Dendritic cell treated with granulocyte-macrophage colony-stimulating factor and Interleukin-4, amounts not matched to agents 40 ng/mL and 50 ng/mL, for 4 days (primary cell): ENCODE results near the gene RBM20.
"Not testable (repeated sequence)": the region's sequence is repeated elsewhere in the genome, so short reads cannot be mapped to it uniquely, and the experiment has no call there.

ENCODE experiments used
- H3K27ac Mint-ChIP-seq: one replicate; pipeline ENCODE4 v1.8.0; 2022; ENCODE audit warnings: mild to moderate bottlenecking, mixed read lengths
- H3K27me3 Mint-ChIP-seq: one replicate; pipeline ENCODE4 v1.8.0; 2022; ENCODE audit warnings: mild to moderate bottlenecking, mixed read lengths
- H3K36me3 Mint-ChIP-seq: one replicate; pipeline ENCODE4 v1.8.0; 2022; ENCODE audit warnings: low read depth, mixed read lengths
- H3K4me1 Mint-ChIP-seq: one replicate; pipeline ENCODE4 v1.8.0; 2022; ENCODE audit warnings: low read depth, mixed read lengths
- H3K4me3 Mint-ChIP-seq: one replicate; pipeline ENCODE4 v1.8.0; 2022; ENCODE audit warnings: mild to moderate bottlenecking, moderate library complexity, mixed read lengths
- H3K9me3 Mint-ChIP-seq: one replicate; pipeline ENCODE4 v1.8.0; 2022; ENCODE audit warnings: mixed read lengths
- intact Hi-C: fragments of 100-400 bp; cut with micrococcal nuclease; formaldehyde crosslinking; loops from one replicate; pipeline ENCODE4 v1.15.0; 2022

Gene RBM20

DNA sequence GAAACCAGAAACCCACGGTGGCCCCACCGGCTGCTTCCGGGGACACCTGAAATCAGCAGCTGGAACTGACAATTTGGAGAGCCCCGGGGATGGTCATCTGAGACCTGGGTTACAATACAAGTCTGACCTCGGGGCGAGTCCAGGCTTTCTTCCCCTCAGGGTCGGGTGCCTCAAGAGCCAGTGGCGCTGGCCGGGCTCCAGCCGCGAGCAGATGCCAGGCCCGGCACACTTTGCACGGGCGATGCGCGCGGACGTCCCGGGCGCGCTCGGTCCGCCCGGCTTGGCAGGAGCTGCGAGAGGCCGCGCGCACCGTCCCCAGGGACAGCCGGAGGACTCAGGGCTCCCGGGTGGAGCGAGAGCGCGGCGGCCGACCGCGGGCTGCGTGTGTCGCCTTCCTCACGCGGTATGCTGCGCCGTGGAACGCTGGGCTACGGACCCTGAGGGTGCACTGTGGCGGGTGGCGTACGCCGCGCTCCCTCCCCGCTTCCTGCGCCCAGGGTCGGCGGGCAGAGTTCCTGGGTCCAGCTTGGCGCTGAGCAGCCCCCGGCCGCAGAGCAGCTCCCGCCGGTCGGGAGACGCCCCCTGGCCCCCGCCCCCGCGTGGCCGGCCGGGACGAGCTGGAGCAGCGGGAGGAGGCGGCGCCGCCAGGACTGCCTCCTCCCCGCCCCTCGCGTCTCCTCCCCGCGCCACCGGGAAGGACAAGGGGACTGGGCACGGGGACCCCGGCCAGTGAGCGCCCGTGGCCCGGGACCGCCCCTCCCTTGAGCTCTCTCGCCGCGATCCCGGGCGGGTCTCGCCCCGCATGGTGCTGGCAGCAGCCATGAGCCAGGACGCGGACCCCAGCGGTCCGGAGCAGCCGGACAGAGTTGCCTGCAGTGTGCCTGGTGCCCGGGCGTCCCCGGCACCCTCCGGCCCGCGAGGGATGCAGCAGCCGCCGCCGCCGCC is at the start of gene RBM20:
RBM20 (plus strand) TSS at position 684 of the 945 bp plus-strand sequence; CDS start at position 803, 119 bp downstream.
- Mint-ChIP-seq H3K4me3 (peak within 1 kb of the TSS; percentile 49), H3K9me3 (no peaks in the 10 kb centered on the region), H3K27me3 (peaks cover 77% of the 10 kb centered on the region), H3K36me3 (no peaks in the 10 kb centered on the region), H3K27ac (no peak within 1 kb of the TSS), H3K4me1 (peaks cover 15% of the 10 kb centered on the region)
- intact Hi-C loops, result no loop called here

DNA sequence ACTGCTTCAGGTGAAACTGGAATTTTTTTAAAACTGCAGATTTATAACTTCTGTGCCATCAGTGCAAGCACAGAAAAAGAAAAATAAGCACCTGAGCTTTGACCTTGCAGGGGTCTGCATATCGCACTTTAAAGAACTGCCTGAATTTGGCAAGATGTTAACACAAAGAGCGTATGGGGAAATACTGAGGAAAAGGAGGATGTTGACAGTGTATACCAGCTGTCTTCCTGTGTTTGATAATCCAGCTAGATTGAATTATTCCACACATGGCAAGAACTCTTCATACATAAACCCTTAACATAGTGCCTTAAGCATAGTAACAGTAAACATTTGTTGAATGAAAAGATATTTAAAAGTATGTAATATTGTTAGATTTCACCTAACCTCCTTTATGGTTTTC is 46.7 kb upstream of the RBM20 start:
- no peaks in the 10 kb centered on the region for H3K9me3 Mint-ChIP-seq
- H3K4me3 Mint-ChIP-seq, result no peak overlapping the region
- peaks cover 87% of the 10 kb centered on the region for H3K36me3 Mint-ChIP-seq
- intact Hi-C loops, result no loop called here
- no peaks in the 10 kb centered on the region for H3K27me3 Mint-ChIP-seq
- no peaks in the 10 kb centered on the region for H3K4me1 Mint-ChIP-seq
- no peak overlapping the region for H3K27ac Mint-ChIP-seq

DNA sequence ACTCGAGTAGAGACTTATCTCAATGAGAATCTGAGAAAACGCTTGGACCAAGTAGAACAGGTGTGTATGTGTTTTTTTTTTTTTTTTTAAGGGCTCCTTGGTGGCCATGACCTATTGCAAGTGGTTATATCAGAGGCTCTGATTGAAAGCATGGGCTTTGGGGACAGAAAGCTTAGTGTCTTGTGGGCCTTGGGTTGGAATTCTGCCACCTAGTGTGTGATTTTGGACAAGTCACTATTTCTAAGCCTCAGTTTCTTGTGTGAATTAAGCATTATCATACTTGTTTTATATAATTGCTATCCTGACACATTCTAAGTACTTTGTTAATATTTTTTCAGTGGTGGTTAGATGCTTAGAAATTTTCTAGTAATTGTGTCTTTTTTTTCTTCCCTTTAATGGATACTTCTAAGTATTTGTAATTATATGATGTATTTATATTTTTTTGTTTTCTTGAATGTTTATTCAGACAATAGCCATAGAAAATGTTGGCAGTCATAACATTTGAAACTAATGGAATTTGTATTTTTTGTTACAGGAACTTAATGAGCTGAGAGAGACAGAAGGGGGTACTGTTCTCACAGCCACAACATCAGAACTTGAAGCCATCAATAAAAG is 43.5 kb upstream of the RBM20 start:
- Mint-ChIP-seq H3K9me3 (no peaks in the 10 kb centered on the region), H3K4me3 (no peak overlapping the region), H3K27ac (no peak overlapping the region), H3K4me1 (no peaks in the 10 kb centered on the region), H3K27me3 (no peaks in the 10 kb centered on the region), H3K36me3 (peaks cover 84% of the 10 kb centered on the region)
- intact Hi-C loops, result loop anchor here (1.0 to 10.0 kb wide), 2 partner anchors 289 to 294 kb away; no protein-coding TSS in a partner anchor

DNA sequence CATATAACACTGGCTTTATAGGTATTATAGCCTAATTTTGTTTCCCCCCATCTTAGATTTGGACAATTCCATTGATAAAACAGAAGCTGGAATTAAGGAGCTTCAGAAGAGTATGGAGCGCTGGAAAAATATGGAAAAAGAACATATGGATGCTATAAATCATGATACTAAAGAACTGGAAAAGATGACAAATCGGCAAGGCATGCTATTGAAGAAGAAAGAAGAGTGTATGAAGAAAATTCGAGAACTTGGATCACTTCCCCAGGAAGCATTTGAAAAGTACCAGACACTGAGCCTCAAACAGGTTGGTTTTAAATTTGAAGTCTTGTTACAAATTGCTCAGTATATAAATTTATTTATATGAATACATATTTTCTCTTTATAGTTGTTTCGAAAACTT is 42.6 kb upstream of the RBM20 start:
- H3K36me3 Mint-ChIP-seq, result peaks cover 83% of the 10 kb centered on the region
- no peak overlapping the region for H3K27ac Mint-ChIP-seq
- no peak overlapping the region for H3K4me3 Mint-ChIP-seq
- no peaks in the 10 kb centered on the region for H3K9me3 Mint-ChIP-seq
- H3K4me1 Mint-ChIP-seq, result no peaks in the 10 kb centered on the region
- intact Hi-C loops, result loop anchor here (10.0 kb wide), 1 partner anchor 293 kb away; no protein-coding TSS in a partner anchor
- no peaks in the 10 kb centered on the region for H3K27me3 Mint-ChIP-seq

DNA sequence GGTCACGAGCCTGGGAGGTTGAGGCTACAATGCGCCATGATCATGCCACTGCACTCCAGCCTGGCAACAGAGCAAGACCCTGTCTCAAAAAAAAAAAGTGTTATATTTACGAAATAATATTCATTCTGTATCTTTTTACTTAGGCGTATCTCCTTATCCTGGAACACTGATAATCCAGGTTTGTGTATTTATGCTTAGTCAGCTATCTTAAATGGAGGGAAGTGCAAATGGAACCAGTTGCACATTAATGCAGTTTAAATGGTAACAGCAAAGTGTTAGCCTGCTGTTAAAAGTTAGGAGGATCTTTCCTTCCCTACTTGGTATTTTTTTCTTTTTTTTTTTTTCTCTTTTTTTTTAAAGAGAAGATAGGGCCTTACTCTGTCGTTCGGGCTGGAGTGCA is 36.0 kb upstream of the RBM20 start:
- Mint-ChIP-seq H3K4me1 (peaks cover 7% of the 10 kb centered on the region), H3K27ac (no peak overlapping the region), H3K36me3 (peaks cover 32% of the 10 kb centered on the region), H3K4me3 (no peak overlapping the region), H3K27me3 (no peaks in the 10 kb centered on the region), H3K9me3 (no peaks in the 10 kb centered on the region)
- intact Hi-C loops, result loop anchor here (10.0 kb wide), 1 partner anchor 287 kb away; no protein-coding TSS in a partner anchor

DNA sequence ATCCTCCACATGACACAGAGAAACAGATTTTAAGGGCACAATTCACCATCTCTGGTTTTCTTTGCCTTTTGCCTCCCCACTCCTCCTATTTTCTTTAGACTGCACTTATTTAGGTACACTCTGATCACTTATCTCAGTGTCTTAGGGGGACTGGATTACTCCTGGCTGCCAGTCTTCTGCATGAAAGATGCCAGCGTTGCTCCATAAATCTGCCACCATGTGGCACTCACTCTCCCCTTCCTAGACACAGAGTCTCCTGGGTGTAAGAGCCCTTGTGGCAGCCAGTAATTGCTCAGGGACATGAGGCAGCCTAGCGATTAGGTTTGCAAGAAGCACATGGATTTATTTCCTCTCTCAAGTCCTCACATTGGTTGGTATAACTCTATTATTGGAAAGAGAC is 34.5 kb upstream of the RBM20 start:
- intact Hi-C loops, result loop anchor here (1.0 to 10.0 kb wide), 4 partner anchors 72 to 989 kb away; no protein-coding TSS in a partner anchor
- Mint-ChIP-seq H3K36me3 (peaks cover 23% of the 10 kb centered on the region), H3K4me1 (peaks cover 7% of the 10 kb centered on the region), H3K4me3 (no peak overlapping the region), H3K27ac (no peak overlapping the region), H3K27me3 (no peaks in the 10 kb centered on the region), H3K9me3 (no peaks in the 10 kb centered on the region)

DNA sequence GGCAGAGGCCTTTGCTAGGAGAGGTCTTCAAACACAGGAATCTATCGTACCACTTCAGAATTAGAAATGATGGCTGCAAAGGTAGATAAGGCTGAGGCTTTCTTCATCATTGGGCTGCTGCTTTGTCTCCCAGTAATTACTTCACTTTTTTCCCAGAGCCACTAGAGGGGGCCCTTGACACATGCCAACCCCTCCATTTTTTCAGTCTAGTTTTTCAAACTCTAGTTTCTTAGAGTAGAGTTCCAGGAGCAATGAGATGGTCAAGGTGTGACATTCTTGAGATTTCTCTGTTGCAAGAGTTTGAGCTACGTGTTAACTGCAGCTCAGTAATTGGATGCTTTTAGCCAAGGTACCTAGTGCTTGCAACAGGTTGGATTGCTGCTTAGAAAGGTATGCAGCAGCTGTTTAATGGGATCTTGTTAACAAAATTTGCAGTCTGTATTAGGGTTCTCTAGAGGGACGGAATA is 33.8 kb upstream of the RBM20 start:
- Mint-ChIP-seq H3K27ac (no peak overlapping the region), H3K36me3 (peaks cover 16% of the 10 kb centered on the region)
- intact Hi-C loops, result loop anchor here (1.0 to 5.0 kb wide), 3 partner anchors 71 to 988 kb away; no protein-coding TSS in a partner anchor

DNA sequence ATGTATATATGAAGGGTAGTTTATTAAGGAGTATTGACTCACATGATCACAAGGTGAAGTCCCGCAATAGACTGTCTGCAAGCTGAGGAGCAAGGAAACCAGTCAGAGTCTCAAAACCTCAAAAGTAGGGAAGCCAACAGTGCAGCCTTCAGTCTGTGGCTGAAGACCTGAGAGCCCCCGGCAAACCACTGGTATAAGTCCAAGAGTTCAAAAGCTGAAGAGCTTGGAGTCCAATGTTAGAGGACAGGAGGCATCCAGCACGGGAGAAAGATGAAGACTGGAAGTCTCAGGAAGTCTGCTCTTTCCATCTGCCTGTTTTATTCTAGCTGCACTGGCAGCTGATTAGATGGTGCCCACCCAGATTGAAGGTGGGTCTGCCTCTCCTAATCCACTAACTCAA is 33.4 kb upstream of the RBM20 start:
- H3K4me3 Mint-ChIP-seq, H3K4me1 Mint-ChIP-seq, H3K27me3 Mint-ChIP-seq, H3K9me3 Mint-ChIP-seq, H3K27ac Mint-ChIP-seq: not testable (repeated sequence)
- intact Hi-C loops, result loop anchor here (1.0 to 5.0 kb wide), 3 partner anchors 71 to 988 kb away; no protein-coding TSS in a partner anchor
- peaks cover 14% of the 10 kb centered on the region for H3K36me3 Mint-ChIP-seq

More for the DNA sequence above, 33.8 kb upstream of the RBM20 start:
- Mint-ChIP-seq H3K27me3 (no peaks in the 10 kb centered on the region), H3K4me3 (no peak overlapping the region), H3K4me1 (peaks cover 7% of the 10 kb centered on the region), H3K9me3 (no peaks in the 10 kb centered on the region)

DNA sequence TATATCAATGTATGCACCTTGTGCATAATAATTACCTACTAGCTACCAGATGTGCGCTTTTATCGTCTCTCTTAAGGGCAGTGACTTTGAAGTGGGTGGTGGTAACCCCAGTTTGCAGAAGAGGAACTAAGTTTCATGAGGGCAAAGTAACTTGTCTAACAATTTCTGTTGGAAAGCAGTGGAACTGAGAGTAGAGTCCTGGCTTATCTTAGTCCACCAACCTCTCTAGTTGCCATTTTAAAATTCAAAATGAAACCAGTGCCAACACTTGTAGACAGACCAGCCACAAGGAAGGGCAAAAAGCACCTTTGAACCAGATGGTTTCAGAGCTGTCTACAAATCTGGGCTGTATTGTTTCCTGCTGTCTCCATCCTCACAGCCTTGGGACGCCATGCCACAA is 32.0 kb upstream of the RBM20 start:
- Mint-ChIP-seq H3K27me3 (no peaks in the 10 kb centered on the region), H3K36me3 (peaks cover 1% of the 10 kb centered on the region), H3K9me3 (no peaks in the 10 kb centered on the region), H3K27ac (no peak overlapping the region), H3K4me3 (no peak overlapping the region), H3K4me1 (peaks cover 7% of the 10 kb centered on the region)
- intact Hi-C loops, result loop anchor here (5.0 kb wide), 1 partner anchor 595 kb away; no protein-coding TSS in a partner anchor

DNA sequence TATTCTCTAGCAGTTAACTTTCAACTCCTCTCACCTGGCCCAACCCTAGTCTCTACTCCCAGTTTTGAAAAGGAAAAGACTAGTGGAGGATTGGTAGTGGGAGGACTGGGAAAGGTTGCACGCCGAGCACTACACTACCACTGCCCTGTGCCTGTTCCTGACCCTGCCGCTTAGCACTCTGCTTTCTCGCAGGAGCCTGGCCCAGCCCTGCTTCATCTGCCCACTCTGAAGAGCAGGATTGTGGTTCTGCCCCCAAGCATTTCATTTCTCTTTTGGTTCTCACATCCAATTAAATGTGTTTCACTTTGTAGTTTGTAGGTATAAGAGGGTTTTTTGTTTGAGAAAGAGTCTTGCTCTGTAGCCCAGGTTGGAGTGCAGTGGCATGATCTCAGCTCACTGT is 31.5 kb upstream of the RBM20 start:
- Mint-ChIP-seq H3K27me3 (no peaks in the 10 kb centered on the region), H3K36me3 (no peaks in the 10 kb centered on the region), H3K4me1 (peaks cover 7% of the 10 kb centered on the region), H3K9me3 (no peaks in the 10 kb centered on the region), H3K27ac (no peak overlapping the region), H3K4me3 (no peak overlapping the region)
- intact Hi-C loops, result loop anchor here (5.0 kb wide), 1 partner anchor 595 kb away; no protein-coding TSS in a partner anchor

DNA sequence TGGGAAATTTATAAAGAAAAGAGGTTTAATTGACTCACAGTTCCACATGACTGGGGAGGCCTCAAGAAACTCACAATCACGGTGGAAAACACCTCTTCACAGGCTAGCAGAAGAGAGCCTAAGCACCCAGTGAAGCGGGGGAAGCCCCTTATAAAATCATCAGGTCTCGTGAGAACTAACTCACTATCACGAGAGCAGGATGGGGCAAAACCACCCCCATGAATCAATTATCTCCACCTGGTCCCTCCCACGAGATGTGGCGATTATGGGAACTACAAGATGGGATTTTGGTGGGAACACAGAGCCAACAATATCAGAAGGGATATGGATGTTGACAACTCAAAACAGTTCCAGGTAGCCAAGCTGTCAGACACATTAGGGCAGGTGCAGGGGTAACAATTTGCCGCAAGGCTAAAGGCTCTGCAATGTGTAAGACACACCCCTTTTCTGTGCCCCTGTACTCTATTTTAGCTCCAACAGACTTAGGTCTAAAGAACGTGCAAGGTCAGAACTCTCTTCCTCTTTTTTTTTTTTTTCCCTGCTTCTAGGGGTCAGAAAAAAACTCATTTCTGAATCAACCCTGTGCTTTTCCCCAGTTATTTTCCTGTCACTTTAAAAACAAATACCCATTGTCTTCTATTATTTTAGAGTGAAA is 30.7 kb upstream of the RBM20 start:
- intact Hi-C loops, result loop anchor here (5.0 kb wide), 1 partner anchor 594 kb away; no protein-coding TSS in a partner anchor
- Mint-ChIP-seq H3K27ac (no peak overlapping the region), H3K36me3 (no peaks in the 10 kb centered on the region), H3K27me3 (no peaks in the 10 kb centered on the region), H3K4me3 (no peak overlapping the region), H3K4me1 (peaks cover 7% of the 10 kb centered on the region), H3K9me3 (no peaks in the 10 kb centered on the region)

DNA sequence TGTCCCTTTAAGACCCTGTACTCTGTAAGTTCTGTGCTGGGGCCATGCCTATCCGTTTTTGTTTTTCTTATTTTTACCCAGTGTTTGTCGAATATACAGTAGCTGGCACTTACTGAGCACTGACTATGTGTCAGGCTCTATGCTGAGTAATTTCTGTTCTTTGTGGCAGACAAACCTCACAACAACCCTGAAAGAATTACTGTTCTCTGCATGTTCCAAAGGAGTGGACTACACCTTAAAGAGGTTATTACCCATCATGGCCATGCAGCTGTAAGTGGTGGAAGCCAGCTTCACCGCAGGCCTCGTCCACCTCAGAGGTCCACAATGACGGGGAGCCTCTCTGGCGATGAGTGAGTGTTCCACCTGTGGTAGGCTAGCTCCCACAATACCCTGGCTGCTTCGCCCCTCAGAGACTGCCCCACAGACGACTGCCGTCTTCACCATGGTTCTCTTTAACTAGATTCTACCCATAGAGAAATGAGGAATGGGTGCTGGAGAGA is 30.1 kb upstream of the RBM20 start:
- intact Hi-C loops, result loop anchor here (5.0 kb wide), 1 partner anchor 593 kb away; no protein-coding TSS in a partner anchor
- no peaks in the 10 kb centered on the region for H3K27me3 Mint-ChIP-seq
- no peaks in the 10 kb centered on the region for H3K36me3 Mint-ChIP-seq
- no peak overlapping the region for H3K27ac Mint-ChIP-seq
- H3K4me1 Mint-ChIP-seq, result peaks cover 7% of the 10 kb centered on the region
- H3K9me3 Mint-ChIP-seq, result no peaks in the 10 kb centered on the region
- H3K4me3 Mint-ChIP-seq, result no peak overlapping the region

DNA sequence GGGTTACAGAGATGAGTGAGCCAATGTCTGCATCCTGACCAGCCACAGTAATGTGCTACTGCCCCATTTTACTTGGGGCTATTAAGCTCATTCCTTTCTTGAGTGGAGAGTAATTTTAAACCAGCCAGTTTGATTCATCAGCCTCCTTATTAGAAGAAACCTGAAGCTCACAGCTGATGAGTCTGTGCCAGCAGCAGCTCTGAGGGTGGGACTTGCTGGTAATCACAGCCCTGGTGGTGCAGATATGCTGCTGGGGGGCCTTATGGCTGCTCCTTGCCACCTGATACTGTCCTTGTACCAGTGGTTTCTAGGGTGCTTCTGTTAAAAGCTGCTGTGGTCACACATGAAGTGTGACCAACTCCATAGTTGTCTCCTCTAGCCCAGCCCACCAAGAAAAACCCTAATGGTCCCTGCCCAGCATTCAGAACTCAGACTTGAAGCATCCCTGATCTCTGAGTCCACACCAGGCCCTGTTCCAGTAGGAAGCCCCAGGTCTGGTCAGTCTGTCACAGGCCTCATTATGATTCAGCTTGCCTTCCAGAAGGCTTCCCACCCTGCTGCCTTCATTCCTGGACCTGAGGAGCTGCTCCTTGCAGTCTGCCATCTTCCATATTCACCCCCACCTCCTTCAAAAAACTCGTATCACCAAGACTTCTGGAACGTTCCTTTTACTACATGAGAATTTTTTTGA is 28.9 kb upstream of the RBM20 start:
- Mint-ChIP-seq H3K36me3 (no peaks in the 10 kb centered on the region), H3K27me3 (no peaks in the 10 kb centered on the region), H3K4me1 (peaks cover 7% of the 10 kb centered on the region), H3K4me3 (no peak overlapping the region), H3K9me3 (no peaks in the 10 kb centered on the region), H3K27ac (no peak overlapping the region)
- intact Hi-C loops, result no loop called here
